K562 (cell line): ENCODE data around the gene TENM4. TPM values are rescaled to one million over a fixed set of nuclear protein-coding genes. Genes with fewer than 3 reads are reported as not detected.

Experiments
- ATAC-seq: fragments of 200-7000 bp; cut with Tn5 transposase; 3 replicates; pipeline ENCODE4 v1.9.1; 2020; ENCODE audit warnings: moderate library complexity
- BruUV-seq: library from RNA; stranded (reverse); fragments of 400-500 nt; replicated peaks from 2 replicates; lab custom pipeline; 2021; lab: Mats Ljungman, UMichigan
- CTCF ChIA-PET: fragments of 300-600 bp; formaldehyde crosslinking; extraction: SDS; loops from one replicate; lab custom pipeline; 2021; ENCODE audit warnings: low intra/inter-chr PET ratio; lab: Yijun Ruan, JAX
- POLR2A ChIA-PET: fragments of 300-600, 350-650 bp; sonication (Branson Sonifier 250); formaldehyde crosslinking; extraction: SDS; loops from one replicate; lab custom pipeline; 2021; ENCODE audit warnings: antibody characterized with exemption, inconsistent platforms; lab: Yijun Ruan, JAX
- DNase-seq, 4 experiments: peaks; one replicate each; pipeline versions ENCODE4 v3.0.0 to v3.0.0-alpha.2; 2011 to 2018; ENCODE audit warnings: low spot score in 3 of 4, mixed read lengths in 3 of 4; ENCODE audit errors: extremely low read depth in 1 of 4
- FAIRE-seq: peaks from 2 replicates; lab custom pipeline; 2011; peaks lifted over from hg19 to GRCh38; lab: Jason Lieb, UNC
- H2AFZ ChIP-seq: 2 replicates; pipeline ENCODE4 v1.6.0; 2011; ENCODE audit warnings: low read depth, low read length, control low read depth, inconsistent platforms
- H3K27ac ChIP-seq: fragments of 200-600 bp; 3 replicates; pipeline ENCODE4 v1.8.0; 2011; ENCODE audit warnings: low read depth, mild to moderate bottlenecking, control low read depth, inconsistent platforms, low read length, moderate library complexity, mixed read lengths; ENCODE audit errors: extremely low read depth
- H3K27me3 ChIP-seq, 2 experiments: fragments of 300-600 bp in 1 of 2; 2 replicates in 1 of 2; 3 replicates in 1 of 2; pipeline versions ENCODE4 v1.6.0 to v1.8.0; 2011; ENCODE audit warnings: inconsistent platforms in 2 of 2, low read length in 2 of 2, mild to moderate bottlenecking in 1 of 2, mixed read lengths in 1 of 2, moderate library complexity in 1 of 2; ENCODE audit not compliant: control insufficient read depth in 2 of 2, insufficient read depth in 2 of 2
- H3K36me3 ChIP-seq: fragments of 300-600 bp; 3 replicates; pipeline ENCODE4 v1.8.0; 2011; ENCODE audit warnings: mild to moderate bottlenecking, low read length, inconsistent platforms; ENCODE audit not compliant: control insufficient read depth, insufficient read depth
- H3K4me1 ChIP-seq, 2 experiments: fragments of 200-600 bp in 1 of 2; replicated peaks in 1 of 2; 2 replicates in 1 of 2; 3 replicates in 1 of 2; pipeline versions ENCODE4 v1.5.1 to v1.8.0; 2011; ENCODE audit warnings: inconsistent platforms in 2 of 2, low read length in 2 of 2, mild to moderate bottlenecking in 1 of 2, mixed read lengths in 1 of 2, moderate library complexity in 1 of 2; ENCODE audit not compliant: control insufficient read depth in 2 of 2, insufficient read depth in 2 of 2
- H3K4me2 ChIP-seq: 2 replicates; pipeline ENCODE4 v1.6.1; 2011; ENCODE audit warnings: low read length, control low read depth, inconsistent platforms, mixed read lengths; ENCODE audit not compliant: insufficient read depth
- H3K4me3 ChIP-seq: fragments of 200-600 bp; sonication (generic), shearing (Covaris generic); 2 replicates; pipeline ENCODE4 v1.5.1; 2016; ENCODE audit warnings: control low read depth, inconsistent platforms
- H3K79me2 ChIP-seq: fragments of 200-600 bp; 3 replicates; pipeline ENCODE4 v1.8.0; 2011; ENCODE audit warnings: low read length, inconsistent platforms; ENCODE audit not compliant: control insufficient read depth, insufficient read depth
- H3K9ac ChIP-seq, 2 experiments: 2 replicates each; pipeline versions ENCODE4 v1.6.0 to v1.6.1; 2011; ENCODE audit warnings: low read depth in 2 of 2, low read length in 2 of 2, control low read depth in 1 of 2, inconsistent platforms in 1 of 2, mild to moderate bottlenecking in 1 of 2, mixed read lengths in 1 of 2; ENCODE audit not compliant: insufficient read depth in 1 of 2
- H3K9me1 ChIP-seq: one replicate; pipeline ENCODE4 v1.6.0; 2011; ENCODE audit warnings: inconsistent platforms, mild to moderate bottlenecking, low read length, moderate library complexity; ENCODE audit not compliant: control insufficient read depth, insufficient read depth
- H3K9me3 ChIP-seq: replicated peaks from 2 replicates; pipeline ENCODE4 v1.5.1; 2011; ENCODE audit warnings: low read depth, low read length, inconsistent platforms; ENCODE audit not compliant: control insufficient read depth, insufficient read depth
- H4K20me1 ChIP-seq: replicated peaks from 2 replicates; pipeline ENCODE4 v1.6.1; 2011; ENCODE audit warnings: low read length, inconsistent platforms, mixed read lengths; ENCODE audit not compliant: control insufficient read depth, insufficient read depth
- ARID1B ChIP-seq: fragments of 450-650 bp; IDR thresholded peaks from 2 replicates; pipeline ENCODE4 v1.6.1; 2016; ENCODE audit warnings: antibody characterized with exemption, mild to moderate bottlenecking, inconsistent platforms
- BRD9 ChIP-seq: fragments of 450-650 bp; IDR thresholded peaks from 2 replicates; pipeline ENCODE4 v1.6.1; 2018; ENCODE audit warnings: low read depth; ENCODE audit not compliant: partially characterized antibody
- E2F5 ChIP-seq: sonication (generic); formaldehyde crosslinking; IDR thresholded peaks from 2 replicates; pipeline ENCODE4 v1.8.0; 2022; ENCODE audit warnings: mild to moderate bottlenecking, missing genetic modification reagents
- NKRF ChIP-seq: fragments of 450-650 bp; IDR thresholded peaks from 2 replicates; pipeline ENCODE4 v1.6.1; 2016; ENCODE audit warnings: borderline replicate concordance
- NR2C1 ChIP-seq, 2 experiments: fragments of 450-650 bp; IDR thresholded peaks; 2 replicates each; pipeline ENCODE4 v1.6.1; 2017; ENCODE audit warnings: mild to moderate bottlenecking in 2 of 2, antibody characterized with exemption in 1 of 2, inconsistent platforms in 1 of 2, missing compliant biosample characterization in 1 of 2, missing genetic modification characterization in 1 of 2
- NR3C1 ChIP-seq: sonication (generic); formaldehyde crosslinking; IDR thresholded peaks from 2 replicates; pipeline ENCODE4 v1.8.1; 2022; ENCODE audit warnings: missing genetic modification reagents
- PRDM10 ChIP-seq: fragments of 450-650 bp; IDR thresholded peaks from 2 replicates; pipeline ENCODE4 v1.6.1; 2018; ENCODE audit not compliant: partially characterized antibody
- PRPF4 ChIP-seq: fragments of 200-400 bp; formaldehyde crosslinking; IDR thresholded peaks from one replicate; pipeline ENCODE4 v1.6.1; 2017; ENCODE audit warnings: low read length, low read depth, mild to moderate bottlenecking; ENCODE audit not compliant: insufficient read depth, poor library complexity, severe bottlenecking
- SMARCA5 ChIP-seq: fragments of 450-650 bp; IDR thresholded peaks from 2 replicates; pipeline ENCODE4 v1.6.1; 2016
- SP2 ChIP-seq: IDR thresholded peaks from 2 replicates; pipeline ENCODE4 v1.6.1; 2011; ENCODE audit warnings: mild to moderate bottlenecking, low read depth, low read length, moderate library complexity; ENCODE audit not compliant: poor library complexity, severe bottlenecking; ENCODE audit errors: extremely low read depth
- TOE1 ChIP-seq, 2 experiments: fragments of 450-650 bp in 1 of 2; sonication (generic) in 1 of 2; formaldehyde crosslinking in 1 of 2; IDR thresholded peaks; 2 replicates each; pipeline versions ENCODE4 v1.7.1 to v1.8.0; 2016 to 2022; ENCODE audit warnings: borderline replicate concordance in 2 of 2, mild to moderate bottlenecking in 2 of 2, antibody characterized with exemption in 1 of 2, inconsistent platforms in 1 of 2, low read depth in 1 of 2, missing genetic modification reagents in 1 of 2, moderate library complexity in 1 of 2
- TRIM28 ChIP-seq: fragments of 450-650 bp; IDR thresholded peaks from 2 replicates; pipeline ENCODE4 v1.6.1; 2017
- TSC22D4 ChIP-seq: fragments of 450-650 bp; IDR thresholded peaks from 2 replicates; pipeline ENCODE4 v1.6.1; 2016; ENCODE audit warnings: missing genetic modification characterization, missing biosample characterization, control low read depth
- ZNF197 ChIP-seq: fragments of 200-800 bp; sonication (Bioruptor generic); IDR thresholded peaks from 2 replicates; pipeline ENCODE4 v1.6.1; 2016; ENCODE audit warnings: low read depth, missing genetic modification characterization, missing compliant biosample characterization
- ZNF239 ChIP-seq: fragments of 250-450 bp; sonication (Bioruptor Pico); IDR thresholded peaks from 2 replicates; pipeline ENCODE4 v1.4.0; 2020; ENCODE audit warnings: mild to moderate bottlenecking
- WGBS: fragments of 100-300 bp; shearing (Covaris generic); methylation state at CpG from one replicate; pipeline ENCODE4 v1.1.6; 2016; ENCODE audit warnings: low coverage, mixed read lengths; ENCODE audit not compliant: insufficient coverage; ENCODE audit errors: missing lambda C conversion rate; 5-methylcytosine and 5-hydroxymethylcytosine counted together
- in situ Hi-C: fragments of 300-500 bp; cut with MboI; formaldehyde crosslinking; loops from 4 replicates; pipeline ENCODE4 v1.15.0; 2018; ENCODE audit warnings: inconsistent platforms, mixed read lengths
- intact Hi-C: fragments of 100-400 bp; cut with micrococcal nuclease; formaldehyde crosslinking; loops from 2 replicates; pipeline ENCODE4 v1.14.2; 2022
- polyA plus RNA-seq, 8 experiments: library from polyadenylated mRNA; depleted of rRNA in 4 of 8; stranded (reverse) in 5 of 8; unstranded in 3 of 8; fragments of >200 nt; fragmentation: Nextera tagmentation in 2 of 8; fragmentation: Illumina TruSeq in 1 of 8; extraction: Ambion mirVana in 2 of 8; extraction: Trizol in 1 of 8; gene quantifications; 2 replicates each; pipeline versions ENCODE4 v1.2.1 to v1.2.3, GENCODE V29; 2011 to 2014; ENCODE audit warnings: inconsistent platforms in 1 of 8, missing spikeins in 1 of 8
- total RNA-seq, 7 experiments: library from RNA; depleted of rRNA in 6 of 7; stranded (reverse); fragments of >200 nt in 6 of 7; fragmentation: Illumina TruSeq in 2 of 7; extraction: Trizol in 2 of 7; gene quantifications; 2 replicates each; pipeline versions ENCODE4 v1.2.1 to v1.2.3, GENCODE V29; 2011 to 2021; ENCODE audit warnings: low replicate concordance in 1 of 7

The TENM4 gene
- total and polyA plus RNA-seq, 9 of the 15 experiments (the other 6 are each of a cell fraction or from before 2014, with no cell fraction given): 0.16 TPM; not detected in 8

GRCh38 chr11:78803995-78804394 is 636.8 kb downstream of the TENM4 start:
- intact Hi-C loops: no loop called here
- FAIRE-seq: no peak
- ChIA-PET POLR2A (no interaction called here), CTCF (no interaction called here)
- WGBS: 0% methylated on average over 3 of the region's 3 CpGs
- Histone ChIP-seq H3K79me2 (no peaks in the 10 kb centered on the region), H3K4me1 (no peaks in the 10 kb centered on the region), H3K27ac (no peak overlapping the region), H2AFZ (no peak overlapping the region), H3K9me1 (no peaks in the 10 kb centered on the region), H3K27me3 (no peaks in the 10 kb centered on the region), H3K4me2 (no peak overlapping the region), H3K4me3 (no peak overlapping the region), H4K20me1 (no peaks in the 10 kb centered on the region), H3K9ac (no peak overlapping the region), H3K36me3 (no peaks in the 10 kb centered on the region), H3K9me3 (no peaks in the 10 kb centered on the region)
- DNase-seq: no peak
- ATAC-seq: no peak
- BruUV-seq: no TSS peak
- TF ChIP-seq BRD9 (no peak), PRPF4 (no peak), NR2C1 (IDR thresholded peaks at IDR 0.05) (no peak), NR2C1 (tag; IDR thresholded peaks at IDR 0.05) (no peak), SMARCA5 (no peak), ARID1B (no peak), TRIM28 (no peak), E2F5 (CRISPR knock-in tag) (no peak), TOE1 (IDR thresholded peaks at IDR 0.05; ENCODE audit: borderline replicate concordance) (no peak), TOE1 (CRISPR knock-in tag; IDR thresholded peaks at IDR 0.05; ENCODE audit: borderline replicate concordance, low read depth) (no peak), NKRF (no peak), ZNF239 (CRISPR knock-in tag) (no peak), SP2 (no peak), ZNF197 (CRISPR knock-in tag) (no peak), PRDM10 (no peak), NR3C1 (no peak), TSC22D4 (tag) (no peak)
- in situ Hi-C loops: no loop called here
